ENCODE results near the gene MTCL3.

The MTCL3 gene

DNA sequence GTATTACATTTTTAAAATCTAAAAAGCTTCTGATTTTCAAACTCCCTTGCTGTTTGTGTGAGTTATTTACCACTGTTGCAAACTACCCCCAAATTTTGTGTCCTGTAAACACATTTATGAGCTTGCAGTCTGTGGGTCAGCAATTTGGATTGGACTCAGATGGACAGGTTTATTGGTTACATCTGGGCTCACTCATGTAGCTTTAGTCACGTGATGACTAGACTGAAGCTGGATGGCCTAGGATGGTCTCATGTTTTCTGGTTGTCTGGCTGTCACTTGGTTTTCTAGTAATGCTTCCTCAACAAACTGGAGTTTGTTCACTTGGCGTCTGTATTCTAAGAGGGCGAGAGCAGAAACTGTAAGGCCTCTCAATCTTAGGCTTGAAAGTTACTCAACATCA, 45.6 kb upstream of the MTCL3 start:
- Mint-ChIP-seq H3K4me1 (no peaks in the 10 kb centered on the region), H3K27me3 (ENCODE audit: low read depth in 2 of 2) (no peaks in the 10 kb centered on the region), H3K36me3 (no peaks in the 10 kb centered on the region)

DNA sequence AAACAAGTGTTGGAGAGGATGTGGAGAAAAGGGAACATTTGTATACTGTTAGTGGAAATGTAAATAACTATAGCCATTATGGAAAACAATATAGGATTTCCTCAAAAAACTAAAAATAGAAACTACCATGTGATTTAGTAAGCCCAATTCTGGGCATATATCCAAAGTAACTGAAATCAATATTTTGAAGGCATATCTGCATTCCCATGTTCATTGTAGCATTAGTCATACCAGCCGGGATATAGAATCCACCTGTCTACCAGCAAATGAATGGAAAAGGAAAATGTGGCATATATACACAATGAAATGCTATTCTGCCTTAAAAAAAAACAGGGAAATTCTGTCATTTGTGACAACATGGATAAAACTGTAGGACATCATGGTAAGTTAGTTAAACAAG, 42.5 kb upstream of the MTCL3 start:
- 83% methylated on average over 1 of the region's 1 CpG for WGBS (ENCODE audit: insufficient coverage)
- no peak overlapping the region for H3K4me3 ChIP-seq (ENCODE audit: low read length)
- no peak for DNase-seq
- no peaks in the 10 kb centered on the region for H3K36me3 Mint-ChIP-seq
- H3K36me3 ChIP-seq (ENCODE audit: control insufficient read depth, insufficient read depth, low read length) = no peaks in the 10 kb centered on the region
- H3K27me3 ChIP-seq (ENCODE audit: control insufficient read depth, insufficient read depth, low read length) = no peaks in the 10 kb centered on the region
- H3K27ac ChIP-seq (ENCODE audit: low read length) = no peak overlapping the region
- intact Hi-C loops (cut with micrococcal nuclease) = no loop called here
- no peaks in the 10 kb centered on the region for H3K9me3 ChIP-seq (ENCODE audit: control insufficient read depth, insufficient read depth, low read length)
- H3K27ac Mint-ChIP-seq = no peak overlapping the region
- no peak overlapping the region for H3K4me3 Mint-ChIP-seq
- H3K4me1 ChIP-seq (ENCODE audit: control insufficient read depth, insufficient read depth, low read length) = no peaks in the 10 kb centered on the region
- no peak for ATAC-seq
- no peaks in the 10 kb centered on the region for H3K4me1 Mint-ChIP-seq
- TF ChIP-seq, protein P1, sequence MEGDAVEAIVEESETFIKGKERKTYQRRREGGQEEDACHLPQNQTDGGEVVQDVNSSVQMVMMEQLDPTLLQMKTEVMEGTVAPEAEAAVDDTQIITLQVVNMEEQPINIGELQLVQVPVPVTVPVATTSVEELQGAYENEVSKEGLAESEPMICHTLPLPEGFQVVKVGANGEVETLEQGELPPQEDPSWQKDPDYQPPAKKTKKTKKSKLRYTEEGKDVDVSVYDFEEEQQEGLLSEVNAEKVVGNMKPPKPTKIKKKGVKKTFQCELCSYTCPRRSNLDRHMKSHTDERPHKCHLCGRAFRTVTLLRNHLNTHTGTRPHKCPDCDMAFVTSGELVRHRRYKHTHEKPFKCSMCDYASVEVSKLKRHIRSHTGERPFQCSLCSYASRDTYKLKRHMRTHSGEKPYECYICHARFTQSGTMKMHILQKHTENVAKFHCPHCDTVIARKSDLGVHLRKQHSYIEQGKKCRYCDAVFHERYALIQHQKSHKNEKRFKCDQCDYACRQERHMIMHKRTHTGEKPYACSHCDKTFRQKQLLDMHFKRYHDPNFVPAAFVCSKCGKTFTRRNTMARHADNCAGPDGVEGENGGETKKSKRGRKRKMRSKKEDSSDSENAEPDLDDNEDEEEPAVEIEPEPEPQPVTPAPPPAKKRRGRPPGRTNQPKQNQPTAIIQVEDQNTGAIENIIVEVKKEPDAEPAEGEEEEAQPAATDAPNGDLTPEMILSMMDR (IDR thresholded peaks at IDR 0.05) = no peak
- no peaks in the 10 kb centered on the region for H3K27me3 Mint-ChIP-seq (ENCODE audit: low read depth in 2 of 2)
- H3K9me3 Mint-ChIP-seq = peaks cover 0 to 3% of the 10 kb centered on the region in 2 donors

More for the DNA sequence above, 45.6 kb upstream of the MTCL3 start:
- no peak overlapping the region for H3K4me3 Mint-ChIP-seq
- 97% methylated on average over 3 of the region's 3 CpGs for WGBS (ENCODE audit: insufficient coverage)
- ATAC-seq (no peak), DNase-seq (no peak)
- H3K4me1 ChIP-seq (ENCODE audit: control insufficient read depth, insufficient read depth, low read length) = no peaks in the 10 kb centered on the region
- no peaks in the 10 kb centered on the region for H3K27me3 ChIP-seq (ENCODE audit: control insufficient read depth, insufficient read depth, low read length)
- TF ChIP-seq, protein P1 (IDR thresholded peaks at IDR 0.05) = no peak
- H3K9me3 ChIP-seq (ENCODE audit: control insufficient read depth, insufficient read depth, low read length) = no peaks in the 10 kb centered on the region
- H3K27ac ChIP-seq (ENCODE audit: low read length) = no peak overlapping the region
- no peaks in the 10 kb centered on the region for H3K9me3 Mint-ChIP-seq
- no peak overlapping the region for H3K4me3 ChIP-seq (ENCODE audit: low read length)
- intact Hi-C loops (cut with micrococcal nuclease) = no loop called here
- no peak overlapping the region for H3K27ac Mint-ChIP-seq
- H3K36me3 ChIP-seq (ENCODE audit: control insufficient read depth, insufficient read depth, low read length) = no peaks in the 10 kb centered on the region

GRCh38 chr6:127554435-127555006, 35.4 kb upstream of the MTCL3 start:
- Mint-ChIP-seq H3K4me3 (no peak overlapping the region), H3K4me1 (no peaks in the 10 kb centered on the region), H3K9me3 (peaks cover 0 to 3% of the 10 kb centered on the region in 2 donors), H3K36me3 (no peaks in the 10 kb centered on the region), H3K27me3 (ENCODE audit: low read depth in 2 of 2) (no peaks in the 10 kb centered on the region), H3K27ac (no peak overlapping the region)
- TF ChIP-seq, protein P1 (IDR thresholded peaks at IDR 0.05) = no peak
- Histone ChIP-seq H3K4me1 (ENCODE audit: control insufficient read depth, insufficient read depth, low read length) (no peaks in the 10 kb centered on the region), H3K27me3 (ENCODE audit: control insufficient read depth, insufficient read depth, low read length) (peaks cover 2% of the 10 kb centered on the region), H3K36me3 (ENCODE audit: control insufficient read depth, insufficient read depth, low read length) (no peaks in the 10 kb centered on the region), H3K4me3 (ENCODE audit: low read length) (no peak overlapping the region), H3K9me3 (ENCODE audit: control insufficient read depth, insufficient read depth, low read length) (no peaks in the 10 kb centered on the region), H3K27ac (ENCODE audit: low read length) (no peak overlapping the region)
- WGBS (ENCODE audit: insufficient coverage) = 51% methylated on average over 2 of the region's 2 CpGs
- DNase-seq (peak in 1 of 2 donors; percentile 46), ATAC-seq (no peak)
- intact Hi-C loops (cut with micrococcal nuclease) = no loop called here

DNA sequence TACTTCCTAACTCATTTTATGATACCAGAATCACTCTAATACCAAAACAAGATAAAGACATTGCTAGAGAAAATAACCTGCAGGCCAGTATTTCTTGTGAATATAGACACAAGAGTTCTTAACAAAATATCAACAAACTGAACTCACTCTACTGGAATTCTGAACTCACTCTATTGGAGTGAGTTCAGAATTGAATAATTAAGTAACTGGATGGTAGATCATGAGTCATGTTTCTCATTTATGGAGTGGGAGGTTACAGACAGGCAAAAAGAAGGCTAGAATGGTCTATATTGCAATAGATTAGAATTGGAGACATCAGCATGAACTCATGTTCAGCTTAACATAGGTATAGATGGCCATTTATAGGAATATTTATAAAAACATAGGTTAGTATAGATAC, 31.3 kb upstream of the MTCL3 start:
- Mint-ChIP-seq H3K27ac (no peak overlapping the region), H3K4me3 (no peak overlapping the region), H3K9me3 (no peaks in the 10 kb centered on the region), H3K36me3 (no peaks in the 10 kb centered on the region), H3K27me3 (ENCODE audit: low read depth in 2 of 2) (no peaks in the 10 kb centered on the region), H3K4me1 (no peaks in the 10 kb centered on the region)
- intact Hi-C loops (cut with micrococcal nuclease) = no loop called here
- H3K9me3 ChIP-seq (ENCODE audit: control insufficient read depth, insufficient read depth, low read length) = no peaks in the 10 kb centered on the region
- peaks cover 2% of the 10 kb centered on the region for H3K27me3 ChIP-seq (ENCODE audit: control insufficient read depth, insufficient read depth, low read length)
- no peak for ATAC-seq
- H3K36me3 ChIP-seq (ENCODE audit: control insufficient read depth, insufficient read depth, low read length) = no peaks in the 10 kb centered on the region
- H3K27ac ChIP-seq (ENCODE audit: low read length) = no peak overlapping the region
- no peaks in the 10 kb centered on the region for H3K4me1 ChIP-seq (ENCODE audit: control insufficient read depth, insufficient read depth, low read length)
- TF ChIP-seq, protein P1 (IDR thresholded peaks at IDR 0.05) = no peak
- no peak for DNase-seq
- no peak overlapping the region for H3K4me3 ChIP-seq (ENCODE audit: low read length)
